IMR-90 (cell line): Measurements from ENCODE around the gene OSBP. TPM values are rescaled to one million over a fixed set of nuclear protein-coding genes. Genes with fewer than 3 reads are reported as not detected.

Experiments used
- ATAC-seq: fragments of 200-7000 bp; cut with Tn5 transposase; 2 replicates; pipeline ENCODE4 v1.9.1; 2020; ENCODE audit warnings: low read depth, mild to moderate bottlenecking, moderate library complexity
- BruUV-seq: library from RNA; stranded (reverse); fragments of 400-500 nt; replicated peaks from 2 replicates; lab custom pipeline; 2021; lab: Mats Ljungman, UMichigan
- CTCF ChIA-PET: fragments of 300-600 bp; formaldehyde crosslinking; extraction: SDS; loops from one replicate; lab custom pipeline; 2021; ENCODE audit warnings: antibody characterized with exemption; lab: Yijun Ruan, JAX
- POLR2A ChIA-PET: fragments of 300-600 bp; sonication (Branson Sonifier 250); formaldehyde crosslinking; loops from one replicate; lab custom pipeline; 2022; ENCODE audit warnings: antibody characterized with exemption; ENCODE audit not compliant: unreplicated experiment; lab: Charles Lee
- DNase-seq: peaks from one replicate; pipeline ENCODE4 v3.0.0; 2013
- H2AFZ ChIP-seq: replicated peaks from 2 replicates; pipeline ENCODE3; 2013; ENCODE audit warnings: low read length, mild to moderate bottlenecking; ENCODE audit not compliant: poor library complexity
- H2AK5ac ChIP-seq: 2 replicates; pipeline ENCODE4 v1.6.1; 2013; ENCODE audit warnings: low read depth, low read length, inconsistent platforms
- H2AK9ac ChIP-seq: replicated peaks from 2 replicates; pipeline ENCODE3; 2013; ENCODE audit warnings: mild to moderate bottlenecking, low read depth, low read length, moderate library complexity; ENCODE audit not compliant: poor library complexity
- H2BK120ac ChIP-seq: 2 replicates; pipeline ENCODE4 v1.6.1; 2013; ENCODE audit warnings: low read depth, low read length, inconsistent platforms
- H2BK15ac ChIP-seq: 3 replicates; pipeline ENCODE4 v1.6.1; 2013; ENCODE audit warnings: low read depth, low read length, inconsistent platforms
- H2BK20ac ChIP-seq: 2 replicates; pipeline ENCODE4 v1.6.1; 2013; ENCODE audit warnings: low read depth, mild to moderate bottlenecking, inconsistent platforms, low read length, moderate library complexity
- H2BK5ac ChIP-seq: 2 replicates; pipeline ENCODE4 v1.6.1; 2013; ENCODE audit warnings: mild to moderate bottlenecking, low read depth, low read length, inconsistent platforms; ENCODE audit not compliant: poor library complexity, severe bottlenecking
- H3K14ac ChIP-seq: replicated peaks from 2 replicates; pipeline ENCODE4 v1.6.1; 2013; ENCODE audit warnings: low read depth, low read length, inconsistent platforms
- H3K18ac ChIP-seq: 2 replicates; pipeline ENCODE4 v1.6.1; 2013; ENCODE audit warnings: low read depth, low read length, control low read depth
- H3K23ac ChIP-seq: 2 replicates; pipeline ENCODE4 v1.6.1; 2013; ENCODE audit warnings: low read depth, low read length, inconsistent platforms
- H3K27ac ChIP-seq: 2 replicates; pipeline ENCODE4 v1.5.1; 2013; ENCODE audit warnings: mild to moderate bottlenecking, control low read depth, low read length; ENCODE audit not compliant: insufficient read depth
- H3K27me3 ChIP-seq: 2 replicates; pipeline ENCODE4 v1.6.1; 2013; ENCODE audit warnings: low read length; ENCODE audit not compliant: control insufficient read depth, insufficient read depth
- H3K36me3 ChIP-seq: 2 replicates; pipeline ENCODE4 v1.6.1; 2013; ENCODE audit warnings: low read length, mixed read lengths; ENCODE audit not compliant: control insufficient read depth, insufficient read depth
- H3K4ac ChIP-seq: 2 replicates; pipeline ENCODE4 v1.6.1; 2013; ENCODE audit warnings: low read depth, low read length, inconsistent platforms
- H3K4me1 ChIP-seq: 2 replicates; pipeline ENCODE4 v1.6.1; 2013; ENCODE audit warnings: low read length, mixed read lengths; ENCODE audit not compliant: control insufficient read depth, insufficient read depth
- H3K4me2 ChIP-seq: 2 replicates; pipeline ENCODE4 v1.6.1; 2013; ENCODE audit warnings: low read depth, mild to moderate bottlenecking, control low read depth, low read length, moderate library complexity
- H3K4me3 ChIP-seq: 2 replicates; pipeline ENCODE4 v1.5.1; 2013; ENCODE audit warnings: low read depth, mild to moderate bottlenecking, control low read depth, low read length, moderate library complexity; ENCODE audit not compliant: insufficient read depth
- H3K56ac ChIP-seq: 2 replicates; pipeline ENCODE4 v1.6.1; 2013; ENCODE audit warnings: low read length, inconsistent platforms; ENCODE audit not compliant: insufficient read depth; ENCODE audit errors: extremely low read depth
- H3K79me1 ChIP-seq, 2 experiments: 2 replicates each; pipeline ENCODE4 v1.6.1; 2013; ENCODE audit warnings: low read length in 2 of 2, inconsistent platforms in 1 of 2, low read depth in 1 of 2
- H3K9ac ChIP-seq: 2 replicates; pipeline ENCODE4 v1.6.1; 2013; ENCODE audit warnings: low read depth, low read length, control low read depth
- H3K9me1 ChIP-seq: 2 replicates; pipeline ENCODE4 v1.6.1; 2013; ENCODE audit warnings: low read length, inconsistent platforms; ENCODE audit not compliant: insufficient read depth
- H3K9me3 ChIP-seq: 2 replicates; pipeline ENCODE4 v1.6.1; 2013; ENCODE audit warnings: low read length; ENCODE audit not compliant: control insufficient read depth, insufficient read depth
- H4K20me1 ChIP-seq: 2 replicates; pipeline ENCODE4 v1.6.1; 2013; ENCODE audit warnings: low read length, inconsistent platforms; ENCODE audit not compliant: insufficient read depth
- H4K5ac ChIP-seq: 2 replicates; pipeline ENCODE4 v1.6.1; 2013; ENCODE audit warnings: mild to moderate bottlenecking, low read depth, low read length, control low read depth
- H4K8ac ChIP-seq, 2 experiments: 2 replicates each; pipeline ENCODE4 v1.6.1; 2013; ENCODE audit warnings: low read depth in 2 of 2, low read length in 2 of 2, control low read depth in 1 of 2, inconsistent platforms in 1 of 2
- H4K91ac ChIP-seq: 2 replicates; pipeline ENCODE4 v1.6.1; 2013; ENCODE audit warnings: low read depth, low read length, inconsistent platforms; ENCODE audit not compliant: insufficient read depth
- BHLHE40 ChIP-seq: fragments of 150-350 bp; IDR thresholded peaks from 2 replicates; pipeline ENCODE4 v1.6.1; 2016; ENCODE audit warnings: mild to moderate bottlenecking, low read depth, low read length
- CTCF ChIP-seq: conservative IDR thresholded peaks from 2 replicates; pipeline ENCODE4 v1.5.1; 2012; ENCODE audit warnings: mild to moderate bottlenecking, low read depth, low read length, improper control_type of control experiment
- FOS ChIP-seq: fragments of 150-350 bp; IDR thresholded peaks from 2 replicates; pipeline ENCODE4 v1.6.1; 2016; ENCODE audit warnings: low read depth, low read length
- MAZ ChIP-seq: IDR thresholded peaks from 2 replicates; pipeline ENCODE4 v1.6.1; 2012; ENCODE audit warnings: low read depth, mild to moderate bottlenecking, low read length, improper control_type of control experiment, moderate library complexity, borderline replicate concordance
- RAD21 ChIP-seq: IDR thresholded peaks from 2 replicates; pipeline ENCODE4 v1.6.1; 2012; ENCODE audit warnings: low read length, improper control_type of control experiment
- WGBS, 2 experiments: methylation state at CpG; one replicate each; pipeline versions ENCODE4 v1.1.5 to v1.1.7; 2013; ENCODE audit warnings: missing lambda C conversion rate in 2 of 2; ENCODE audit not compliant: insufficient read length in 1 of 2; ENCODE audit errors: extremely low coverage in 2 of 2; 5-methylcytosine and 5-hydroxymethylcytosine counted together
- dilution Hi-C: fragments of 300-500 bp; cut with HindIII; formaldehyde crosslinking; loops from one replicate; pipeline ENCODE4 v1.14.3; 2018; ENCODE audit warnings: low sequenced_read_pairs; ENCODE audit not compliant: unreplicated experiment
- in situ Hi-C: fragments of 300-500 bp; cut with MboI; formaldehyde crosslinking; loops from 3 replicates; pipeline ENCODE4 v1.14.3; 2019; ENCODE audit warnings: low sequenced_read_pairs, inconsistent platforms, mixed read lengths
- intact Hi-C: fragments of 100-400 bp; cut with micrococcal nuclease; formaldehyde crosslinking; loops from 2 replicates; pipeline ENCODE4 v1.10.0; 2022
- polyA plus RNA-seq, 3 experiments: library from polyadenylated mRNA; depleted of rRNA; stranded (reverse); fragments of >200 nt; gene quantifications; 2 replicates each; pipeline ENCODE4 v1.2.3, GENCODE V29; 2012; ENCODE audit warnings: low replicate concordance in 1 of 3
- total RNA-seq: library from RNA; depleted of rRNA; stranded (reverse); fragments of >200 nt; gene quantifications from 2 replicates; pipeline ENCODE4 v1.2.3, GENCODE V29; 2012

Gene OSBP
- total and polyA plus RNA-seq, 2 of the 4 experiments (the other 2 are of a cell fraction), result 22.1 to 27.4 TPM

DNA sequence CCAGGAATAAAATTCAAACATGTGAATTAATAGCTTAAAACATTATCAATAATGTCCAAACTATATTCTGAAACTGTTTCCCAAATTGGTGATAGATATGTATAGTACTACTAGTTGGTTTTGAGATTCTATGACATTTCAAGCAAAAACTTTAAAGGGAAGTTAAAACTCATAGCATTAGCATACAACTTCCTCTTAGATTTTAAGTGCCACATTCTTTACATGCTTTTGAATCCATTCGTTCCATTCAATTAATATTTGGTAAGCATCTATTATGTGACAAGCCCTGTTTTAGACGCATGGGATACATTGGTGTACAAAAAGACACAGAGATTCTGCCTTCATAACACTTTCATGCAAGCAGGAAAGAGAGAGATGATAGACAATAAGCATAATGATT is 44.4 kb upstream of the OSBP start:
- Histone ChIP-seq H3K9me1 (no peaks in the 10 kb centered on the region), H2AK5ac (no peak overlapping the region), H2AFZ (no peak overlapping the region), H3K27ac (no peak overlapping the region), H3K79me1 (peaks cover 17 to 22% of the 10 kb centered on the region in 2 experiments), H3K4me2 (no peak overlapping the region), H2BK15ac (no peak overlapping the region), H2BK5ac (no peak overlapping the region), H3K23ac (no peak overlapping the region), H3K18ac (no peak overlapping the region), H3K36me3 (peaks cover 42% of the 10 kb centered on the region), H3K9ac (no peak overlapping the region), H2BK20ac (no peak overlapping the region), H3K27me3 (no peaks in the 10 kb centered on the region), H3K4me1 (no peaks in the 10 kb centered on the region), H4K91ac (no peak overlapping the region), H4K8ac (no peak overlapping the region), H2AK9ac (no peak overlapping the region), H2BK120ac (no peak overlapping the region), H3K14ac (no peak overlapping the region), H3K4ac (no peak overlapping the region), H3K56ac (no peak overlapping the region), H4K20me1 (peaks cover 8% of the 10 kb centered on the region; the same call in 1 of the 2 replicates), H4K5ac (no peak overlapping the region), H3K4me3 (no peak overlapping the region), H3K9me3 (no peaks in the 10 kb centered on the region)
- CTCF ChIA-PET, result no interaction called here
- no CpG with 5 or more reads among the region's 2 CpGs for WGBS, 2 experiments
- no TSS peak for BruUV-seq
- DNase-seq (no peak), ATAC-seq (no peak)
- TF ChIP-seq RAD21, result no peak
- TF ChIP-seq CTCF, result no peak
- TF ChIP-seq MAZ, result no peak
- TF ChIP-seq FOS, result no peak
- TF ChIP-seq BHLHE40, result no peak
- intact Hi-C loops (loop anchor here (5.0 kb wide), 1 partner anchor 33 kb away; no protein-coding TSS in a partner anchor), in situ Hi-C loops (no loop called here), dilution Hi-C loops (no loop called here)
- POLR2A ChIA-PET, result no interaction called here
